HG03060 (cell line): Measurements from ENCODE around the gene PHACTR3.

Source experiments
- ATAC-seq: cut with Tn5 transposase; IDR thresholded peaks from one replicate; pipeline ENCODE4 v1.9.1; 2021; ENCODE audit warnings: low read depth, moderate number of reproducible peaks; ENCODE audit not compliant: unreplicated experiment

Gene PHACTR3

DNA sequence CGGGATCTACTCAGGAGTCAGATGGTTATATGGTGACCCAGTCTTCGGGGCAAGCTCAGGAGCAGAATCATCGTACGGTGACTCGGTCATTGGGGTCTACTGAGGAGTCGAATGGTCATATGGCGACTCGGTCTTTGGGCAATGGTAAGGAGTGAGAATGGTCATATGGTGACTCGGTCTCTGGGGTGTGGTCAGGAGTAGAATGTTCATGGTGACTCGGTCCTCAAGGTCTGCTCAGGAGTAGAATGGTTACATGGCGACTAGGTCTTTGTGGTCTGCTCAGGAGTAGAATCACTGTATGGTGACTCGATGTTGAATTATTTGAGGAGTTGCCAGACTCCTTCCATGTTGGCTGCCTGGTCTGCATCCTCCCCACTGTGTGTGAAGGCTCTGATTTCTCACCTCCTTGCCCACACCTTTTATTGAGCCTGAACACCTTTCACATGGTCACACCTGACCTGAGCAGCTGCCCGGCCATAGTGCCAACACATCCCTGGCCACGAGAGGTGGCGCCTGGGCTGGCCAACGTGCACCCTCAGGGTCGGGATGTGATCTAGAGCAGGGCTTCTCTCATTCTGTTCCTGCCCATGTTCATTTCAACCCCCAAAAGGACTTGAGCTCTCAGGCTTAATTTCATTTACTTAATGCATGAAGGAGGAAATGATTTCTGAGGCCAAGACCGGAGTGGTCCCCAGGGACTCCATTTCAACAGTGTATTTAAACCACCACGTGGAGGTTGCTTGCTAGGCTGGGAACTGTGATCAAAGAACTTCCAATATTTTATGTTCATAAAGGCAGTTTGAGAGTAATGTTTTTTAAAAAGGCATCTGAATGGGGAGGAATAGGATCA is 119.5 kb downstream of the PHACTR3 start:
- no peak for ATAC-seq

GRCh38 chr20:59724457-59725366 is 120.4 kb downstream of the PHACTR3 start:
- ATAC-seq = no peak

DNA sequence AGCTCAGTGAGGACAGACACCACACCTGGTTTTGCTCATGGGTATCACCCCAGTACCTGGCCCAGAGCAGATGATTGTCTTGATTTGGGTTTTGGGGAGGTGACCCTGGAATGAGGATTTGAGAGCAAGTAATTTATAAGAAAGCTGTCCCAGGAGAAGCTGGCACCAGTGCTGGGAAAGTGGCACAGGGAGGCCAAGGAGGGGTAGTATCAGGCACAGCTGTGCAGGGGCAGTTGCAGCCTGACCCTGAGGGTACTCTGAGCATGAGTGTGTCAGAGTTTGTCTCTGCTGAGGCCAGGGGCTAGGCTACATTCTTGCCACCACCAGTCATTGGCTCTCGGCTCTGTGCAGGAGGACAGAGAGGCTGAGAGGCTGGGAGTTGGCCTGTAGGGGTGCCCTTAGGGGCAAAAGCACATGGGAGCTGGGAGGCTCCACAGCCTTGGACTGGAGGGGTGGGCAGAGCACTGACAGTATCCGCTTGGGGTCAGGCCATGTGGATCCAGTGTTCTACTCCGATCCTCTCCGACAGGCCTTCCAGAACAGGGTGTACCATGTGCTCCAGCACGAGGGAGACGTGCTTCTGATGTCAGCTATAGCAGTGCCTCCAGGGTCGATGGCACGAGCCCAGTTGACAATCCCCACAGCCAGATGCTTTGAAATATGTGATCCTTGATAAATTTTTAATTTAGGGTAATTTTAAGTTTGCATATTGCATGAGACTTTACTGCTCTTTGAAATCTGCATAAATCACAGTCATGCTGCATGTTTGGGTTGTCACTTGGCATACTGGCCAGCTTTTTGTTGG is 121.3 kb downstream of the PHACTR3 start:
- no peak for ATAC-seq

- ATAC-seq = no peak
Observed at GRCh38 chr20:59726281-59726595, 121.9 kb downstream of the PHACTR3 start.

- no peak for ATAC-seq
Observed at GRCh38 chr20:59728722-59729430, 124.5 kb downstream of the PHACTR3 start.

- ATAC-seq = no peak
Observed at GRCh38 chr20:59729506-59729905, 125.2 kb downstream of the PHACTR3 start.

DNA sequence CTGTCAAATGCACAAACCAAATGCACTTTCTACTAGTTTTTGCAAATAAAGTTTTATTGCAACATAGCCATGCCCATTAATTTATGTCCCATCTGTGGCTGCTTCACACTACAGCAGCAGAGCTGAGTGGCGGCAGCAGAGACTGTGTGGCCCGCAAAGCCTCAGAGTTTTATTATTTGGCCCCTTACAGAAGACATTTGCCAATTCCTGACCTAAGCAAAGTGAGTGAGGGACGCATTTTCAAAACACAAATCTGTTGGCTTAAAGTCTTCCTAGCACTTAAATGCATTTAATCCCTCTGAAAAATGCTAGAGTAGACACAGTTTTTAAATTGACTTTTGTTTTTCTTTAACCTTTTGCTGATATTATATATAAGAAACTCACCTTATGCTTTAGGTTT is 126.4 kb downstream of the PHACTR3 start:
- ATAC-seq = no peak

- ATAC-seq = no peak
Observed at GRCh38 chr20:59731376-59731775, 127.0 kb downstream of the PHACTR3 start.

GRCh38 chr20:59733351-59733750 is 129.0 kb downstream of the PHACTR3 start:
- no peak for ATAC-seq

DNA sequence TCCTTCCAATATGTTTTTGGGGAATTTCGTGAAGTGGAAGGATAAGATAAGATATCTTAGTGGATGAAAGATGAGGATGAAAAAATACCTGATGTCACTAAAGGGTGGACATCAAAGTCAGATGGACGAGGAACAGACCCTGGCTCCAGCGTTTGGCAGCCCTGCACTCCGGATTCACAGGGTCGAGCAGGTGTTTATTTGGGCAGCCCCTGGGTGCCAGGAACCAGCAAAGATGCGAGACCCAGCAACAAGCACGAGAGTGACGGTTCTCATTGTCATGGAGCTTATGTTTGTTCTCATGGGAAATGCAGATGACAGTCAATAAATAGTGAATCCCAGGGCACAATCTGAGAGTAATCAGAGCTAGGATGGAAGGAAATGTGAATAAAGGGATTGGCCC is 131.1 kb downstream of the PHACTR3 start:
- no peak for ATAC-seq

- no peak for ATAC-seq
Observed at GRCh38 chr20:59735917-59736316, 131.6 kb downstream of the PHACTR3 start.

DNA sequence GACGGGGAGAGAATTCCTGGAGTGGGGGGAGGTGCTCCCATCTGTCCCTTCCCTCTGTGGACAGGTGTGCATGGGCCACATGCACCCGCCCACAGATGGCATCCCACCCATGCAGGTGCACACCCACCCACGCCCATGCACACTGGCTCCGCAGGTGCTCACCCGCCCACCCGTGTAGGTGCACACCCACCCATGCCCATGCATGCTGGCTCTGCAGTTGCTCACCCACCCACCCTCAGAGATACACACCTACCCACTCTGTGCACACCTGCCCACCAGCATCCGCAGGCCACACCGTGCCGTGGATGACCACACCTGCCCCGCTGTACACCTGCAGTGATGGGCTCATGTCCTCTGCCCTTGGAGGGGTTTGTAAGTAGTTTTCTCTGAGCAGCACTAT is 132.0 kb downstream of the PHACTR3 start:
- no peak for ATAC-seq

DNA sequence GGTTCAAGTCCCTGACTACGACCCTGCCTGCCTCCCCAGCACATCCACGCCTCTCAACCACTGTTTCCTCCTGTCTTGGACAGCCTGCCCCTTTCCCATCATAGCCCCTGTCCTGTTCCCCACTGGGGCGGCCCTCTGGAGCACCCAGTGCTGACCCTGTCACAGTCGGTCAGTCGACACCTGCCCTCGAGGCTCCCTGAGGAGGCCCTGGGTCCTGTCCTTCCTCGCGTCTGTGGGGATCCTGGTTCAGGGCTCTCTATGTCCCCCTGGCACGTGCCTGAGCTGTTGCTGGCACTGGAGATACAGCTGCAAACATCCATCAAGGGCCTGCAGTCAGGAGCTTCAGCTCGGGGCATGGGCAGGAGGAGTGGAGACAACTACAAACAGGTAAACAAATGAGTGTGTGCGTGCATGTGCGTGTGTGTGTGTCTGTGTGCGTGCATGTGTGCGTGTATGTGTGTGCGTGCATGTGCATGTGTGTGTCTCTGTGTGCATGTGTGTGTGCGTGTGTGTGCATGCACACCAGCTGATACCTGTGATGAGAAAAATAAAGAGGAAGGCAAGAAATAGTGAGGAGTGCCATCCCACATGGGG is 132.8 kb downstream of the PHACTR3 start:
- ATAC-seq = no peak

DNA sequence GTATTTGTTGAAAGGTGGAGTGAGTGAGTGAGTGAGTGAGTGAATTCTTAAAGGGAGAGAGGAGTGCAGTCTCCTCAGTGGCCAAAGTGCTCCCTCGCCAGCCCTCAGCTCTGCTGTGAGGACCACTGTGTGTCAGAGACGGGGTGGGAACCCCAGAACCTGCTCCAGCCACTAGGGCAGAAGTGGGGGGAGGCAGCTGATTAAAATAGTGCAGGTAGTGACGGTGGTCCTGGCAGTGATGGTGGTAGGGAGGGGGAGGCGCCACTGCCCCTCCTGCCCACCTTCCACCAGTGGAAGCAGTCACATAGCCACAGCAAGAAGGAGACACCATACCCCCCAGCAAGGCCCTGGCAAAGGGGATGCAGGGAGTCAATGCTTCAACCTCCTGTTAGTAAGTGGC is 133.5 kb downstream of the PHACTR3 start:
- ATAC-seq = no peak

GRCh38 chr20:59738851-59739250 is 134.5 kb downstream of the PHACTR3 start:
- ATAC-seq = no peak

DNA sequence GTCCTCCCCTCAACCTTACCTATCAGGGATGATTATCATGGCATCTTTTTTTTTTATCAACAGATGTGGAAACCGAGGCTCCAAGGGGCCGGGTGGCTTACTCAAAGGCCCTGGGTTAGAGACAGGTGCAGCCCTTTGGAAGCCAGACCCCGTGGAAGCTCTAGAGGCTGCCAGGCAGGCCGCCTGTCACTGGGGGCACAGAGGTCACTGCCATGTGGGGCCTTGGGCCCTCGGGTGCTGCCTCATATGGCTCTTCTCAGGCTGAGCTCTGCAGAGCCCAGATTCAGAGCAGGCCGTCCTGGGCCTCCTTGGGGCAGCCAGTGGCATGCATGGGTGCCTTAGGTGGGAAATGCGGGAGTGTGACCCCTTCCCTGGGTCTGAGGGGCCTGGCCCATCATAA is 136.3 kb downstream of the PHACTR3 start:
- no peak for ATAC-seq

- no peak for ATAC-seq
Observed at GRCh38 chr20:59741073-59741472, 136.7 kb downstream of the PHACTR3 start.

- no peak for ATAC-seq
Observed at GRCh38 chr20:59742351-59743095, 138.2 kb downstream of the PHACTR3 start.

GRCh38 chr20:59743308-59743707 is 139.0 kb downstream of the PHACTR3 start:
- ATAC-seq = no peak
